Ishikawa (cell line): ENCODE measurements around the gene MRTFA.

Experiments
- CEBPB ChIP-seq: IDR thresholded peaks from 2 replicates; pipeline ENCODE4 v1.6.1; 2012
- CREB1 ChIP-seq: IDR thresholded peaks from 2 replicates; pipeline ENCODE4 v1.6.1; 2012; ENCODE audit warnings: low read depth
- EP300 ChIP-seq: IDR thresholded peaks from 2 replicates; pipeline ENCODE4 v1.6.1; 2012; ENCODE audit warnings: borderline replicate concordance
- FOXM1 ChIP-seq: IDR thresholded peaks from 2 replicates; pipeline ENCODE4 v1.6.1; 2012; ENCODE audit warnings: low read depth, borderline replicate concordance
- MAX ChIP-seq: IDR thresholded peaks from 2 replicates; pipeline ENCODE4 v1.6.1; 2012
- RAD21 ChIP-seq: IDR thresholded peaks from 2 replicates; pipeline ENCODE4 v1.6.1; 2012; ENCODE audit warnings: low read depth
- TAF1 ChIP-seq: IDR thresholded peaks from 2 replicates; pipeline ENCODE4 v1.6.1; 2012; ENCODE audit warnings: low read depth, mild to moderate bottlenecking
- TCF12 ChIP-seq: IDR thresholded peaks from 2 replicates; pipeline ENCODE4 v1.6.1; 2012; ENCODE audit warnings: low read depth
- TEAD4 ChIP-seq: IDR thresholded peaks from 2 replicates; pipeline ENCODE4 v1.6.1; 2012
- YY1 ChIP-seq: IDR thresholded peaks from 2 replicates; pipeline ENCODE4 v1.6.1; 2012; ENCODE audit warnings: low read depth
- ZBTB7A ChIP-seq: IDR thresholded peaks from 2 replicates; pipeline ENCODE4 v1.6.1; 2012; ENCODE audit warnings: low read depth
- TF ChIP-seq, protein P1 (sequence below): IDR thresholded peaks from 2 replicates; pipeline ENCODE4 v1.6.1; 2012; ENCODE audit warnings: low read depth, mild to moderate bottlenecking
- TF ChIP-seq, protein P2 (sequence below): IDR thresholded peaks from 2 replicates; pipeline ENCODE4 v1.6.1; 2012

DNA sequence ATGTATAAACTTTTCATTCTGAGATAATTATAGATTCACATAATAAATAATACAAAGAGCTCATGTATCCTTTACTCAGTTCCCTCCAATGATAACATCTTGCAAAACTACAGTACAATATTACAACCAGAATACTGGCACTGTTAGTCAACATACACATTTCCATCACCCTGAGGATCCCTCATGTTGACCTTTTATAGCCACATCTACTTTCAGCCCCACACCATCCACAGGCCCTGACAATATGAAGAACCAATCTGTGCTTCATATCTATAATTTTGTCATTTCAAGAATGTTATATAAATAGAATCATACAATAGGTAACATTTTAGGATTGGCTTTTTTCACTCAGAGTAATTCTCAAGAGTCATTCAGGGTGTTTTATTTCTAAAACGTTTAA, 115.5 kb downstream of the MRTFA start:
- TF ChIP-seq EP300 (no peak), TAF1 (no peak), ZBTB7A (no peak), RAD21 (no peak), MAX (no peak), TCF12 (no peak), CREB1 (no peak), YY1 (no peak), FOXM1 (no peak), CEBPB (no peak), TEAD4 (no peak)
- TF ChIP-seq, protein P1, sequence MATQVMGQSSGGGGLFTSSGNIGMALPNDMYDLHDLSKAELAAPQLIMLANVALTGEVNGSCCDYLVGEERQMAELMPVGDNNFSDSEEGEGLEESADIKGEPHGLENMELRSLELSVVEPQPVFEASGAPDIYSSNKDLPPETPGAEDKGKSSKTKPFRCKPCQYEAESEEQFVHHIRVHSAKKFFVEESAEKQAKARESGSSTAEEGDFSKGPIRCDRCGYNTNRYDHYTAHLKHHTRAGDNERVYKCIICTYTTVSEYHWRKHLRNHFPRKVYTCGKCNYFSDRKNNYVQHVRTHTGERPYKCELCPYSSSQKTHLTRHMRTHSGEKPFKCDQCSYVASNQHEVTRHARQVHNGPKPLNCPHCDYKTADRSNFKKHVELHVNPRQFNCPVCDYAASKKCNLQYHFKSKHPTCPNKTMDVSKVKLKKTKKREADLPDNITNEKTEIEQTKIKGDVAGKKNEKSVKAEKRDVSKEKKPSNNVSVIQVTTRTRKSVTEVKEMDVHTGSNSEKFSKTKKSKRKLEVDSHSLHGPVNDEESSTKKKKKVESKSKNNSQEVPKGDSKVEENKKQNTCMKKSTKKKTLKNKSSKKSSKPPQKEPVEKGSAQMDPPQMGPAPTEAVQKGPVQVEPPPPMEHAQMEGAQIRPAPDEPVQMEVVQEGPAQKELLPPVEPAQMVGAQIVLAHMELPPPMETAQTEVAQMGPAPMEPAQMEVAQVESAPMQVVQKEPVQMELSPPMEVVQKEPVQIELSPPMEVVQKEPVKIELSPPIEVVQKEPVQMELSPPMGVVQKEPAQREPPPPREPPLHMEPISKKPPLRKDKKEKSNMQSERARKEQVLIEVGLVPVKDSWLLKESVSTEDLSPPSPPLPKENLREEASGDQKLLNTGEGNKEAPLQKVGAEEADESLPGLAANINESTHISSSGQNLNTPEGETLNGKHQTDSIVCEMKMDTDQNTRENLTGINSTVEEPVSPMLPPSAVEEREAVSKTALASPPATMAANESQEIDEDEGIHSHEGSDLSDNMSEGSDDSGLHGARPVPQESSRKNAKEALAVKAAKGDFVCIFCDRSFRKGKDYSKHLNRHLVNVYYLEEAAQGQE: no peak
- TF ChIP-seq, protein P2, sequence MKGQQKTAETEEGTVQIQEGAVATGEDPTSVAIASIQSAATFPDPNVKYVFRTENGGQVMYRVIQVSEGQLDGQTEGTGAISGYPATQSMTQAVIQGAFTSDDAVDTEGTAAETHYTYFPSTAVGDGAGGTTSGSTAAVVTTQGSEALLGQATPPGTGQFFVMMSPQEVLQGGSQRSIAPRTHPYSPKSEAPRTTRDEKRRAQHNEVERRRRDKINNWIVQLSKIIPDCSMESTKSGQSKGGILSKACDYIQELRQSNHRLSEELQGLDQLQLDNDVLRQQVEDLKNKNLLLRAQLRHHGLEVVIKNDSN: no peak
